ENCODE results near the gene PSMB7. TPM values are rescaled to one million over a fixed set of nuclear protein-coding genes. Genes with fewer than 3 reads are reported as not detected.

PSMB7 gene
- total RNA-seq, 4 donors from 2014 or later = 67.6 to 110 (median 90.8) TPM

- Histone ChIP-seq H3K4me3 (no peak overlapping the region), H3K9me3 (no peaks in the 10 kb centered on the region), H3K27ac (no peak overlapping the region), H3K4me1 (no peaks in the 10 kb centered on the region), H3K36me3 (peaks cover 0 to 100% (median 0%) of the 10 kb centered on the region in 3 donors), H3K27me3 (no peaks in the 10 kb centered on the region)
- TF ChIP-seq POLR2A (IDR thresholded peaks at IDR 0.05) (no peak), CTCF (IDR thresholded peaks at IDR 0.05) (no peak)
- peak in 2 of 3 donors; percentile 32 to 43 for DNase-seq
These were observed 66.4 kb downstream of the PSMB7 start for GRCh38 chr9:124348831-124349230.

- H3K27ac ChIP-seq = no peak overlapping the region
- peaks cover 0 to 98% (median 0%) of the 10 kb centered on the region in 3 donors for H3K36me3 ChIP-seq
- H3K4me3 ChIP-seq = no peak overlapping the region
- no peaks in the 10 kb centered on the region for H3K9me3 ChIP-seq
- H3K27me3 ChIP-seq = no peaks in the 10 kb centered on the region
- TF ChIP-seq CTCF (IDR thresholded peaks at IDR 0.05) = no peak
- TF ChIP-seq POLR2A (IDR thresholded peaks at IDR 0.05) = no peak
- H3K4me1 ChIP-seq = no peaks in the 10 kb centered on the region
- DNase-seq = no peak
These were observed 66.9 kb downstream of the PSMB7 start for GRCh38 chr9:124348363-124348762.

- no peaks in the 10 kb centered on the region for H3K9me3 ChIP-seq
- peaks cover 0 to 94% (median 0%) of the 10 kb centered on the region in 3 donors for H3K36me3 ChIP-seq
- TF ChIP-seq POLR2A (IDR thresholded peaks at IDR 0.05) = no peak
- no peak for TF ChIP-seq CTCF (IDR thresholded peaks at IDR 0.05)
- H3K27me3 ChIP-seq = no peaks in the 10 kb centered on the region
- H3K27ac ChIP-seq = no peak overlapping the region
- peak in 1 of 3 donors; percentile 45 for DNase-seq
- H3K4me3 ChIP-seq = no peak overlapping the region
- no peaks in the 10 kb centered on the region for H3K4me1 ChIP-seq
These were observed 67.3 kb downstream of the PSMB7 start for GRCh38 chr9:124347968-124348358.

GRCh38 chr9:124347206-124347967 lies 67.9 kb downstream of the PSMB7 start:
- TF ChIP-seq POLR2A (IDR thresholded peaks at IDR 0.05) = no peak
- no peak for TF ChIP-seq CTCF (IDR thresholded peaks at IDR 0.05)
- Histone ChIP-seq H3K36me3 (peaks cover 0 to 88% (median 0%) of the 10 kb centered on the region in 3 donors), H3K27me3 (no peaks in the 10 kb centered on the region), H3K9me3 (no peaks in the 10 kb centered on the region), H3K27ac (no peak overlapping the region), H3K4me1 (no peaks in the 10 kb centered on the region), H3K4me3 (no peak overlapping the region)
- DNase-seq = peak in 1 of 3 donors; percentile 28

GRCh38 chr9:124346347-124347163 lies 68.7 kb downstream of the PSMB7 start:
- no peak for TF ChIP-seq POLR2A (IDR thresholded peaks at IDR 0.05)
- no peak for TF ChIP-seq CTCF (IDR thresholded peaks at IDR 0.05)
- Histone ChIP-seq H3K36me3 (peaks cover 0 to 88% (median 0%) of the 10 kb centered on the region in 3 donors), H3K27me3 (no peaks in the 10 kb centered on the region), H3K27ac (no peak overlapping the region), H3K4me3 (no peak overlapping the region), H3K4me1 (no peaks in the 10 kb centered on the region), H3K9me3 (no peaks in the 10 kb centered on the region)
- DNase-seq = peak in 1 of 3 donors; percentile 23
